ENCODE results near the gene APPL2. TPM values are rescaled to one million over a fixed set of nuclear protein-coding genes. Genes with fewer than 3 reads are reported as not detected.
A peak's percentile ranks its signal among the peaks of the same experiment; 100 is the strongest.
"Not testable (repeated sequence)": the region's sequence is repeated elsewhere in the genome, so short reads cannot be mapped to it uniquely, and the experiment has no call there.

APPL2 gene
- total RNA-seq, 6 experiments from 2014 or later, result 67.9 to 98.4 (median 87.8) TPM

- H3K4me3 Mint-ChIP-seq, result no peak overlapping the region
- H3K4me1 Mint-ChIP-seq (ENCODE audit: low read depth), result peaks cover 32% of the 10 kb centered on the region
- no peaks in the 10 kb centered on the region for H3K9me3 Mint-ChIP-seq
- TF ChIP-seq, protein P1, sequence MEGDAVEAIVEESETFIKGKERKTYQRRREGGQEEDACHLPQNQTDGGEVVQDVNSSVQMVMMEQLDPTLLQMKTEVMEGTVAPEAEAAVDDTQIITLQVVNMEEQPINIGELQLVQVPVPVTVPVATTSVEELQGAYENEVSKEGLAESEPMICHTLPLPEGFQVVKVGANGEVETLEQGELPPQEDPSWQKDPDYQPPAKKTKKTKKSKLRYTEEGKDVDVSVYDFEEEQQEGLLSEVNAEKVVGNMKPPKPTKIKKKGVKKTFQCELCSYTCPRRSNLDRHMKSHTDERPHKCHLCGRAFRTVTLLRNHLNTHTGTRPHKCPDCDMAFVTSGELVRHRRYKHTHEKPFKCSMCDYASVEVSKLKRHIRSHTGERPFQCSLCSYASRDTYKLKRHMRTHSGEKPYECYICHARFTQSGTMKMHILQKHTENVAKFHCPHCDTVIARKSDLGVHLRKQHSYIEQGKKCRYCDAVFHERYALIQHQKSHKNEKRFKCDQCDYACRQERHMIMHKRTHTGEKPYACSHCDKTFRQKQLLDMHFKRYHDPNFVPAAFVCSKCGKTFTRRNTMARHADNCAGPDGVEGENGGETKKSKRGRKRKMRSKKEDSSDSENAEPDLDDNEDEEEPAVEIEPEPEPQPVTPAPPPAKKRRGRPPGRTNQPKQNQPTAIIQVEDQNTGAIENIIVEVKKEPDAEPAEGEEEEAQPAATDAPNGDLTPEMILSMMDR (IDR thresholded peaks at IDR 0.05), result no peak
- H3K27me3 Mint-ChIP-seq (ENCODE audit: insufficient read depth), result peaks cover 12% of the 10 kb centered on the region
- H3K36me3 Mint-ChIP-seq (ENCODE audit: low read depth), result peaks cover 64% of the 10 kb centered on the region
- peak overlapping the region; percentile 40; the same call in 1 of the 2 replicates for H3K27ac Mint-ChIP-seq
- DNase-seq, result no peak
Measured at GRCh38 chr12:105194947-105195346, 41.0 kb downstream of the APPL2 start.

DNA sequence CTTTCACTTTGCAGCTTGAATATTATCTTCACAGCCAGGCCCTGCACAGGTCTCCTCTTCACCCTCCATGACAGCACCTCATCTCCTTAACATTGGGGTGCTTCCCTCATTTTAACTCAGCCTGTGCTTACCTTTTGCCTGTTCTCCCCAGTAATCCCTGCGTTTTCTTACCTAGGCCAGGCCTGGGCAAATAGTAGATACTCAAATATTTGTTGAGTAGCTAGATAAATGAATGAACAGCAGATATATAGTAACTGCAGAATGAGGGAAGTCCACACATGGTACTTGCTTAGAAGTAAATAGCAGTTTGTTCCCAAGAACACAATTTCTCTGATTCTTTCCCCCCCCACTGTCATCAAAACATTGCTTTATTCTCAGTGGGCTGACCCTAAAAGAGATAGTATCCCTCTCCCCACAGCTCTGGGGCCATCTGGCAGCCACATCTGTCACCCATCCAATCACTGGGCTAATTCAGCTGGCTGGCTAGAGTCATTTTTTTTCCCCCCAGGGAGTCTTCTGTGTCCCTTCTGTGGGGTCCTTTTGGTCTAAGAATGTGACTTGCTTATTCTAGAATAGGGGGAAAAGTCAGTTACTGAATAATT lies 43.2 kb downstream of the APPL2 start:
- DNase-seq, result no peak
- Mint-ChIP-seq H3K9me3 (no peaks in the 10 kb centered on the region), H3K27ac (peak overlapping the region; percentile 24; the same call in 1 of the 2 replicates), H3K27me3 (ENCODE audit: insufficient read depth) (peaks cover 14% of the 10 kb centered on the region), H3K36me3 (ENCODE audit: low read depth) (peaks cover 69% of the 10 kb centered on the region), H3K4me1 (ENCODE audit: low read depth) (peaks cover 19% of the 10 kb centered on the region), H3K4me3 (no peak overlapping the region)
- TF ChIP-seq, protein P1 (IDR thresholded peaks at IDR 0.05), result no peak

GRCh38 chr12:105190530-105190929 lies 45.4 kb downstream of the APPL2 start:
- no peak for DNase-seq
- peaks cover 12% of the 10 kb centered on the region for H3K27me3 Mint-ChIP-seq (ENCODE audit: insufficient read depth)
- TF ChIP-seq, protein P1 (IDR thresholded peaks at IDR 0.05), result no peak
- H3K27ac Mint-ChIP-seq, result peak overlapping the region; percentile 61
- H3K4me3 Mint-ChIP-seq, result no peak overlapping the region
- peaks cover 68% of the 10 kb centered on the region for H3K36me3 Mint-ChIP-seq (ENCODE audit: low read depth)
- H3K4me1 Mint-ChIP-seq (ENCODE audit: low read depth), result peaks cover 19% of the 10 kb centered on the region
- H3K9me3 Mint-ChIP-seq, result no peaks in the 10 kb centered on the region

DNA sequence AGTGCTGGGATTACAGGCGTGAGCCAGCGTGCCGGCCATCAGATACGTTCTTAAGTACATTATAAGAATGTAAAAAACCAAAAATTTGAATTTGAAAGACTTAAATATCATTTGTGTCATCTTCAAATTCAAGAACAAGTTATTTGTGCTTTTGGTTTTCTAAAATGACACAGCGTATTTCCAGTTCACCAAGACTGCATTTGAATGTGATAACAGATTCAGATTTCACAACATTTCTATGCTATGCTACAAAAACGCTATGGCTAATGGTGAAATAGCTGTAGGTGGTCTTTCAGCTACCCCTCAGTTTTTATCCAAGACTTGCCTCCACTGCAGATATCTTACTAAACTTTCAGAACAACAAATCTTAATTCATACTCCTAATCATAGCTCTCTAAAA lies 46.7 kb downstream of the APPL2 start:
- Mint-ChIP-seq H3K27ac (peak overlapping the region; percentile 62), H3K4me1 (ENCODE audit: low read depth) (peaks cover 19% of the 10 kb centered on the region), H3K27me3 (ENCODE audit: insufficient read depth) (peaks cover 17% of the 10 kb centered on the region), H3K36me3 (ENCODE audit: low read depth) (peaks cover 76% of the 10 kb centered on the region), H3K4me3 (no peak overlapping the region), H3K9me3 (peaks cover 3% of the 10 kb centered on the region; the same call in 1 of the 2 replicates)
- DNase-seq, result no peak
- TF ChIP-seq, protein P1 (IDR thresholded peaks at IDR 0.05), result no peak

- H3K4me1 Mint-ChIP-seq (ENCODE audit: low read depth); H3K27me3 Mint-ChIP-seq (ENCODE audit: insufficient read depth); DNase-seq; H3K4me3 Mint-ChIP-seq; H3K27ac Mint-ChIP-seq: not testable (repeated sequence)
- Mint-ChIP-seq H3K9me3 (peaks cover 46% of the 10 kb centered on the region), H3K36me3 (ENCODE audit: low read depth) (peaks cover 90% of the 10 kb centered on the region)
Measured at GRCh38 chr12:105183976-105184375, 52.0 kb downstream of the APPL2 start.

- not testable (repeated sequence) for DNase-seq; H3K27ac Mint-ChIP-seq; H3K4me1 Mint-ChIP-seq (ENCODE audit: low read depth); H3K4me3 Mint-ChIP-seq; H3K27me3 Mint-ChIP-seq (ENCODE audit: insufficient read depth)
- Mint-ChIP-seq H3K36me3 (ENCODE audit: low read depth) (peaks cover 85% of the 10 kb centered on the region), H3K9me3 (peaks cover 46% of the 10 kb centered on the region)
Measured at GRCh38 chr12:105183406-105183805, 52.6 kb downstream of the APPL2 start.

DNA sequence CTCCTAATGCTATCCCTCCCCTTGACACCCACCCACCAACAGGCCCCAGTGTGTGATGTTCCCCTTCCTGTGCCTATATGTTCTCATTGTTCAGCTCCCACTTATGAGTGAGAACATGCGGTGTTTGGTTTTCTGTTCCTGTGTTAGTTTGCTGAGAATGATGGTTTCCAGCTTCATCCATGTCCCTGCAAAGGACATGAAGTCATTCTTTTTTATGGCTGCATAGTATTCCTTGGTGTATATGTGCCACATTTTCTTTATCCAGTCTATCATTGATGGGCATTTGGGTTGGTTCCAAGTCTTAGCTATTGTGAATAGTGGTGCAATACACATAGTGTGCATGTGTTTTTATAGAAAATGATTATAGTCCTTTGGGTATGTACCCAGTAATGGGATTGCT lies 56.9 kb downstream of the APPL2 start:
- H3K4me1 Mint-ChIP-seq (ENCODE audit: low read depth); DNase-seq; H3K4me3 Mint-ChIP-seq; H3K27me3 Mint-ChIP-seq (ENCODE audit: insufficient read depth): not testable (repeated sequence)
- Mint-ChIP-seq H3K36me3 (ENCODE audit: low read depth) (peaks cover 83% of the 10 kb centered on the region), H3K9me3 (peaks cover 41% of the 10 kb centered on the region), H3K27ac (peak overlapping the region; percentile 26; the same call in 1 of the 2 replicates)
